Activated T-cell treated with anti-CD3 and anti-CD28 coated beads, Interleukin-2, amount 50 U/mL, for 24 hours (primary cell): ENCODE data around the gene ENOPH1.
"Not testable (repeated sequence)": the region's sequence is repeated elsewhere in the genome, so short reads cannot be mapped to it uniquely, and the experiment has no call there.

Source experiments
- DNase-seq: peaks from one replicate; pipeline ENCODE4 v3.0.0-alpha.2; 2020
- H3K27ac Mint-ChIP-seq: 2 replicates; pipeline ENCODE4 v1.8.0; 2020; ENCODE audit warnings: mild to moderate bottlenecking, mixed read lengths
- H3K27me3 Mint-ChIP-seq: 2 replicates; pipeline ENCODE4 v1.8.0; 2020; ENCODE audit warnings: mixed read lengths
- H3K36me3 Mint-ChIP-seq: 2 replicates; pipeline ENCODE4 v1.8.0; 2020; ENCODE audit warnings: low read depth, mixed read lengths
- H3K4me1 Mint-ChIP-seq: 2 replicates; pipeline ENCODE4 v1.8.0; 2020; ENCODE audit warnings: low read depth, mixed read lengths
- H3K4me3 Mint-ChIP-seq: 2 replicates; pipeline ENCODE4 v1.8.0; 2020; ENCODE audit warnings: mild to moderate bottlenecking, moderate library complexity, mixed read lengths
- H3K9me3 Mint-ChIP-seq: 2 replicates; pipeline ENCODE4 v1.8.0; 2020; ENCODE audit warnings: mixed read lengths

Gene ENOPH1

DNA sequence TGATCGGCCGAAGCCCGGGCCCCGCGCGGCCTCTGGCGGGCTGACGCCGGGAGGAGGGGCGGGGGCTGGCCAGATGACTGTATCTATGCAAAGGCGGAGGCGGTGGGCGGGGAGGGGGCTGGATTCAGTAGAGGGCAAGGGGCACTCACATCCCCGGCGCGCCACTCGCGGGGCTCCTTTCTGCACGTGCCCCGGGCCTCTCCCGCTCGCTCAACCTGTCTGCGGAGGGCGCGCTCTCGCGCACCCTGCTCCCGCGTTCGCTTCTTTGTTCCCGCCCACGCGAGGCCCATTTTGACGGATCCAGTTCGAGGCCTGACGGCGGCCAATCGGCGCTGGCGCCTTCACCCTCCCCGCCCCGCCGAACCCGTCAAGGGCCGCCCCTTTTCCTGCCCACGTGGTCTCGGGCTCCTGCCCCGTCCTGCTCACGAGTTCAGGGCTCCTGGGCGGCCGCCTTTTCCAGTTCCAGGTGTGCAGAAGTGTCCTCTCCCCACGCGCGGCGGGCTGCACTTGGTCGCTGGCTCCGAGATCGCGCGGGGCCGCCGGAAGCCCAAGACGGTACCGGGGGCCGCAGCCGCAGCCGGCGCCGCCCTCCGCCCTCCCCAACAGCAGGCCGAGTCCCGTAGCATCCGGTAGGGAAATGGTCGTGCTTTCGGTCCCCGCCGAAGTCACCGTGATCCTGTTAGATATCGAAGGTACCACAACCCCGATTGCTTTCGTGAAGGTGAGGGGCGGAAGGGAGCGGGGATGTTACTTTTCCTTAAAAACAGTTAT is at the start of gene ENOPH1, which contains the start of gene HNRNPDL:
ENOPH1 (plus strand) TSS at position 398 of the 771 bp plus-strand sequence; CDS start at position 638, 240 bp downstream.
HNRNPDL (minus strand) TSS at position 270 of the 771 bp plus-strand sequence. CDS start 772 bp downstream, outside the sequence.
- peaks cover 59% of the 10 kb centered on the region for H3K4me1 Mint-ChIP-seq
- H3K36me3 Mint-ChIP-seq = peaks cover 88% of the 10 kb centered on the region
- peak within 1 kb of the TSS; percentile 100 for H3K4me3 Mint-ChIP-seq

DNA sequence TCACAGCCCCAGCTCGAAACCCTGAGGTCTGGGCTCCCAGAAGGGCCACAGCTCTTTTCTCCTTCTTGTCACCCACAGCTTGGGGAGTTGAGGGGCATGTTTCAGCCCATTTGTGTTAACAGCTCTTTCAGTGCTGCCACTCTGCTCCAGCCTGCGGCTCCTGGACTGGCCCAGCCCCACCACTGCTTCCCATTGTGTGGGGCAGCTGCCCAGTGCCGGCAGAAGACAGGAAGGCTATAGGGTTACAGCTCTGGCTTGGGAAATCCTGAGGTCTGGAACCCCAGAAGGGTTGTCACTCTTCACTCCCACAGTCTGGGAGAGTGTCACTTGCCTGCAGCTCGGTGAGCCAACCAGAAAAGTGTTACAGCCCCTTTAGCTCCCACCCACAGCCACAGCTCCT is 49.6 kb upstream of the ENOPH1 start:
- Mint-ChIP-seq H3K27ac (no peak overlapping the region), H3K4me1 (peaks cover 24% of the 10 kb centered on the region), H3K36me3 (peaks cover 17% of the 10 kb centered on the region), H3K4me3 (no peak overlapping the region), H3K27me3 (no peaks in the 10 kb centered on the region), H3K9me3 (no peaks in the 10 kb centered on the region)
- no peak for DNase-seq

More for the DNA sequence above, at the start of gene ENOPH1, which contains the start of gene HNRNPDL:
- Mint-ChIP-seq H3K27ac (peak within 1 kb of the TSS; percentile 100), H3K9me3 (no peaks in the 10 kb centered on the region), H3K27me3 (no peaks in the 10 kb centered on the region)
- peak; percentile 99 for DNase-seq

DNA sequence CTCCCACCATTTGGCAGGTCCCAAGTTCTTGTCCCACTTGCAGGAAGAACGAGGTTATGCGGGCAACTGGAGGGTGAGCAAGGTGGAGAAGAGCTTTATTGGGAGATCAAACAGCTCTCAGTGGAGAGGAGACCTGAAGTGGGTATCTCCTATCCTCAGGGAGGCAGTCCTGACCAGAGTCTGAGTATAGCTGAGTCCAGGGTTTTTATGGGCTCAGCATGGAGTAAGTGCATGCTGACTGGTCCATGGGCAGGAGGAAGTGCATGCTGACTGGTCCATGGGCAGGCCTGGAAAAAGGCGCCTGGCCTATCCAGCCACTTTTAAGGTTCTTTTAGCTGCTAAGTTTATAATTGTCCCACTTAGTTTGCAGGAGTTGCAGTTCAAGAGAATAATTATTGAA is 49.2 kb upstream of the ENOPH1 start:
- Mint-ChIP-seq H3K9me3 (no peaks in the 10 kb centered on the region), H3K4me3 (no peak overlapping the region), H3K27ac (no peak overlapping the region), H3K4me1 (peaks cover 20% of the 10 kb centered on the region), H3K36me3 (peaks cover 13% of the 10 kb centered on the region), H3K27me3 (no peaks in the 10 kb centered on the region)
- DNase-seq = no peak

DNA sequence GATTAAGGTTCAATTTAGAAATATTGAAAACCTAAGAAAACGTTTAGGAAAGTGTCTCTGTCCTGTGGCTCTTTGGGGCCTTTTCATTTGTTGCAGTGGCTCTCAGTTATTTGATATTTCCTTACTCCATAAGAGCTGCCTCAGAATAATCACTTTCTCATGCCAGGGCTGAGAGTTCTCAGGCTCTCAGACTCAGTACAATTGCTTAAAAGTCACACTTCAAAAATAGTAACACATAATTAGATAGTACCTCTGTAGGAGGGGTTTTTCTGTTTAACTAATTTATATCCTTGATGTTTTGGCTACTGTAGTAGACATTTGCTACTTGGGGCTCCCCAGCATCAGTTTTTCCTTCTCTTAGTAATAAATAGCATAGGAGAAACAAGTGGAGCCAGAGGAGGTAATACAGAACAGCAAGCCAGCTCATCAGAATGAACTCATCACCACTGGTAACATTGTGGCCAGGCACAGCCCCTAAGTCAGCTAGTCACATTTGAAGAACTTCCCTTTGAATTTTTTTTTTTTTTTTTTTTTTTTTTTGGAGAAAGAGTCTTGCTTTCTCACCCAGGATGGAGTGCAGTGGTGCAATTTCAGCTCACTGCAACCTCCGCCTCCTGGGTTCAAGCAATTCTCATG is 48.6 kb upstream of the ENOPH1 start:
- no peak overlapping the region for H3K4me3 Mint-ChIP-seq
- no peaks in the 10 kb centered on the region for H3K9me3 Mint-ChIP-seq
- peaks cover 9% of the 10 kb centered on the region for H3K36me3 Mint-ChIP-seq
- DNase-seq = no peak
- H3K4me1 Mint-ChIP-seq = peaks cover 16% of the 10 kb centered on the region
- no peak overlapping the region for H3K27ac Mint-ChIP-seq
- no peaks in the 10 kb centered on the region for H3K27me3 Mint-ChIP-seq

DNA sequence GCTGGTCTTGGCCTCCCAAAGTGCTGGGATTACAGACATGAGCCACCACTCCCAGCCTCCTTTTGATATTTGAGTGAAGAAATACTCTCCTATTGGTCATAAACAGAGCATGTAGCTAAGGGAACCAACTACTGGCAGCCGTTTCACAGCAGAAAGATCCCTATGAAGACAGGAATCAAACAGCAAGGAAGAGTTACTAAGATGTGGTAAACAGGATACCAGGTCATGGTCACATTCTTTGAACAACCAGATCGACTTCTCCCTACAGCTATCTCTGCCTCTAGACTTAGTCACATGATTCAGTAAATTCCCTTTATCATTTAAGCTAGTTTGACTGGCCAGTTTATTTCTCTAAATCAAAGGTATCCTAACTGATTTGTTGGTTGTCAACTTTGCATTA is 47.6 kb upstream of the ENOPH1 start:
- no peaks in the 10 kb centered on the region for H3K9me3 Mint-ChIP-seq
- no peaks in the 10 kb centered on the region for H3K27me3 Mint-ChIP-seq
- peaks cover 12% of the 10 kb centered on the region for H3K4me1 Mint-ChIP-seq
- H3K4me3 Mint-ChIP-seq = no peak overlapping the region
- H3K27ac Mint-ChIP-seq = no peak overlapping the region
- peaks cover 4% of the 10 kb centered on the region for H3K36me3 Mint-ChIP-seq
- no peak for DNase-seq

DNA sequence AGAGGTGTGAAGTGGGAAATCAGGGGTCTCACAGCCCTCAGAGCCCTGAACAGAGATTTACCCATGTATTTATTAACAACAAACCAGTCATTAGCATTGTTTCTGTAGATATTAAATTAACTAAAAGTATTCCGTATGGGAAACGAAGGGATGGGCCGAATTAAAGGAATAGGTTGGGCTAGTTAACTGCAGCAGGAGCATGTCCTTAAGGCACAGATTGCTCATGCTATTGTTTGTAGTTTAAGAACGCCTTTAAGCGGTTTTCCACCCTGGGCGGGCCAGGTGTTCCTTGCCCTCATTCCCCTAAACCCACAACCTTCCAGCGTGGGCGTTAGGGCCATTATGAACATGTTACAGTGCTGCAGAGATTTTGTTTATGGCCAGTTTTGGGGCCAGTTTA is 44.1 kb upstream of the ENOPH1 start:
- not testable (repeated sequence) for H3K9me3 Mint-ChIP-seq, H3K27me3 Mint-ChIP-seq, H3K27ac Mint-ChIP-seq, H3K4me1 Mint-ChIP-seq, H3K36me3 Mint-ChIP-seq, H3K4me3 Mint-ChIP-seq, DNase-seq

DNA sequence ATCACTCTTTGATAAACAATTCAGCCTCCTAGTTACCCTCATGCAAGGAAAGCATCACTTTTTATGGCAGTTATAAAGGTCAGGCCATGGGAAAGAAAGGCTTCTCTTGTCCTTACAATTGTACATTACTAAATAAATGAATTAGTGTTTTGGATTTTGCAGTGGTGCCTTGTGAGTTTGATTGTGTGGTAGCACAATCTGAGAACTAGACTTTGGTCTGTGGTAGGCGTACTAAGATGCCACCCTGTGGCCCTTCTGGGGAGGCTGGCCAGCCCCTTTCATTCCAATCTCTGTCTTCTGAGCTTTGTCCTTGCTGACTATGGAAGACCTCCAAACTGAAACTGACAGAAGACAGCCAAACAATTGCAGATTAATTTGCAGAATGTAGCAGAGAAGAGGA is 42.0 kb upstream of the ENOPH1 start:
- Mint-ChIP-seq H3K36me3 (no peaks in the 10 kb centered on the region), H3K4me1 (no peaks in the 10 kb centered on the region), H3K9me3 (no peaks in the 10 kb centered on the region), H3K27me3 (no peaks in the 10 kb centered on the region), H3K4me3 (no peak overlapping the region), H3K27ac (no peak overlapping the region)
- DNase-seq = no peak

DNA sequence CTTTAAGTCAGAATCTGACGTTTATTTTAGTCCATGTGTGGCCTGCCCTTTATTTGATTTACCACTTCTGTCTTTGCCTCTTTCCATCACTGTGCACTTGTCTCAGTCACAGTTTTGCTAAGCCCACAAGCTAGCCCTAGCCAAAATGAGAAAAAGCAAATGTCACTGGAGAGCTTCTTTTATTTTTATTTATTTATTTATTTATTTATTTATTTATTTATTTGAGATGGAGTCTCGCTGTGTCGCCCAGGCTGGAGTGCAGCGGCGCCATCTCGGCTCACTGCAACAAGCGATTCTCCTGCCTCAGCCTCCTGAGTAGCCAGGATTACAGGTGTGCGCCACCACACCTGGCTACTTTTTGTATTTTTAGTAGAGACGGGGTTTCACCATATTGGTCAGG is 40.3 kb upstream of the ENOPH1 start:
- not testable (repeated sequence) for DNase-seq, H3K27ac Mint-ChIP-seq, H3K4me3 Mint-ChIP-seq, H3K9me3 Mint-ChIP-seq, H3K36me3 Mint-ChIP-seq, H3K4me1 Mint-ChIP-seq, H3K27me3 Mint-ChIP-seq

DNA sequence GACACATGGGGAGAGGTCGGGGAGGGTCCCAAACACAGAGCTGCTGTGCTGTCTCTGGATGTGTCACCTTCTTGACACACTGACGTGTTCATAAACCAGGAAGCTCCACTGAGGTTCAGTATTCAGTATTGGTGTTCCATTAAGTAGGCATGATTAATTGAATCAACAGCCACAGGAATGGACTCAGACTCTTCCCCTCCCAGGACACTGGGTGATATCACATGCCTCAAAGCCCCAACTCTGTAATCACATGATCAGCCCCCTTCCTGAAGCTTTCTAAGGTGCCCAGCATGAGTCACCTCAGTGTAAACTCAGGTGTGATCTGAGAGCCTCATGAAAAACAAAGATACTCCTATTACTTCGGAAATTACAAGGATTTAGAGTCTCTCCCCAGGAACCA is 35.5 kb upstream of the ENOPH1 start:
- H3K27ac Mint-ChIP-seq = no peak overlapping the region
- no peaks in the 10 kb centered on the region for H3K27me3 Mint-ChIP-seq
- no peaks in the 10 kb centered on the region for H3K9me3 Mint-ChIP-seq
- no peak for DNase-seq
- no peaks in the 10 kb centered on the region for H3K36me3 Mint-ChIP-seq
- H3K4me1 Mint-ChIP-seq = no peaks in the 10 kb centered on the region
- H3K4me3 Mint-ChIP-seq = no peak overlapping the region

DNA sequence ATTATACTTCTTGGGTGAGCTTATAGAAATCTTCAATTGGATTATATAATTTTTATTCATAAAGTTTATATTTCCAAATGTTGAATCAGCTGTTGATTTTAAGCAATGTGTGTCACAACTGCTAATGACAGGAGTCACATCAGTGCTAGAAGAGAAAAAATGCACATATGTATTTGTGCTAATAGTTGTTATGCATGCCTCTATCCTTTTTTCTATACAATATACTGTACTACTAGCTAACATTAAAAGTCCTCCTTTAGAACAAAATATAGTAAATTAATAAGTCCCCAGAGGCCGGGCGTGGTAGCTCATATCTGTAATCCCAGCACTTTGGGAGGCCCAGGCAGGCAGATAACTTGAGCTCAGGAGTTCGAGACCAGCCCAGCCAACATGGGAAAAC is 32.9 kb upstream of the ENOPH1 start:
- no peak overlapping the region for H3K27ac Mint-ChIP-seq
- DNase-seq = no peak
- no peaks in the 10 kb centered on the region for H3K36me3 Mint-ChIP-seq
- no peaks in the 10 kb centered on the region for H3K4me1 Mint-ChIP-seq
- no peaks in the 10 kb centered on the region for H3K27me3 Mint-ChIP-seq
- no peak overlapping the region for H3K4me3 Mint-ChIP-seq
- H3K9me3 Mint-ChIP-seq = no peaks in the 10 kb centered on the region

DNA sequence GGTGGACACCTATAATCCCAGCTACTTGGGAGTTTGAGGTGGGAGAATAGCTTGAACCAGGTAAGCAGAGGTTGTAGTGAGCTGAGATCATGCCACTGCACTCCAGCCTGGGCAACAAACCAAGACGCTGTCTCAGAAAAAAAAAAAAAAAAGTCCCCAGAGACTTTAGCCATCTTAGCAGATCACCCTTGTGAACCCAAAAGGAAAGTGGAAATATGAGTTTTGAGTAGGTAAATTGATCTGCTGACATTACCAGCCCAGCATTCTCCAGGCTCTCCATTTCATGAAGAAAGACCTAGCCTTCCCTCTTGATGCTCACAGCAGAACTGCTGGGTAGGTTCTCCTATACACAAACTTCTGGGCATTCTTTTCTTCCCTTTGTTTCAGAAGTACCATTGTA is 32.1 kb upstream of the ENOPH1 start:
- no peak for DNase-seq
- Mint-ChIP-seq H3K4me1 (no peaks in the 10 kb centered on the region), H3K36me3 (no peaks in the 10 kb centered on the region), H3K9me3 (no peaks in the 10 kb centered on the region), H3K27ac (no peak overlapping the region), H3K27me3 (no peaks in the 10 kb centered on the region), H3K4me3 (no peak overlapping the region)

DNA sequence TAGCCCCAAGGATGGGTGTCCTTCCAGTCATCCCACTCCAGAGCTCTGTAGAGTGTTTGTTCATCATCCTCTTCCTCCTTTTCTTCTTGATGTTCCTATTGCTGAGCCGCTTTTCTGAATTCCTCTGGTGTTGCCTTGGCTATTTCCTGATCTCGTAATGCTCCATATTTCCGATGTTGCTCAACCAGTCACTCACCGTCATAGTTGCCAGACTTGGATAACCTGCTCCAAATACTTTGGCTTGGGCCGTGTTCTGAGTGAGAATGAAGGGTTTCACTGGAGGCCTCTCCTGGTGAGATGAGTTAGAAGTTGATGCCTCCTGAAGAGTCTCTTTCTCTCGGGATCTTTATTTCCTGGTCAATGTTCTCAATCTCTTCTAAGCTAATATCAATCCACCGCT is 28.8 kb upstream of the ENOPH1 start:
- no peak overlapping the region for H3K27ac Mint-ChIP-seq
- no peaks in the 10 kb centered on the region for H3K4me1 Mint-ChIP-seq
- H3K27me3 Mint-ChIP-seq = no peaks in the 10 kb centered on the region
- H3K4me3 Mint-ChIP-seq = no peak overlapping the region
- H3K9me3 Mint-ChIP-seq = no peaks in the 10 kb centered on the region
- no peaks in the 10 kb centered on the region for H3K36me3 Mint-ChIP-seq
- DNase-seq = no peak

DNA sequence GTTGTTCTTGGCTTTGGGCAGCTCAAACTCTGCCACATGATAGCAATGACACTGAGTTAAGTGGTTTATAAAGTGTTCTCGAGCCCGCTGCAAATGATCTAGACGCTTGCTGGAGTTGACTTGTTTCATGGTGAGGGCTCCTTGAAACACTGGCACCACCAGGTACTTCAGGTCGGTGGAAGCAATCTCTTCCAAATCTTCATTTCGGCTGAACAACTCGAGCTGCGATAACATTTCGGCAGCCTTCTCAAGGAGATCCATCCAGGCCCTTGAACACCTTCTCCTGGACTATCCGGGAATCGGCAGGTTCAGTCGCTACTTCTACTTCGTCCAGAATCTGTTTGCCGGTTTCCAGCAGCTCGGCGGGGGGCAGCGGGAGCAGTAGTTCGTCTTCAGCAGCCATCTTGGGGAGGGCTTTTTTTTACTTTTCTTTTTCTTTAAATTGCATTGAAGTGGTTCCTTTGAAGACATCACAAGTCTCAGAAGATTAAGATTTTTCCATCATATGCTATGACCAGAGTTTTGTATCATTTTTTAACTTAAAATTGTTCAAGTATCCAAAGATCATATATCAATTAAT is 28.1 kb upstream of the ENOPH1 start:
- H3K27ac Mint-ChIP-seq = no peak overlapping the region
- H3K36me3 Mint-ChIP-seq = no peaks in the 10 kb centered on the region
- H3K4me3 Mint-ChIP-seq = no peak overlapping the region
- no peaks in the 10 kb centered on the region for H3K27me3 Mint-ChIP-seq
- no peaks in the 10 kb centered on the region for H3K9me3 Mint-ChIP-seq
- no peaks in the 10 kb centered on the region for H3K4me1 Mint-ChIP-seq
- DNase-seq = no peak

DNA sequence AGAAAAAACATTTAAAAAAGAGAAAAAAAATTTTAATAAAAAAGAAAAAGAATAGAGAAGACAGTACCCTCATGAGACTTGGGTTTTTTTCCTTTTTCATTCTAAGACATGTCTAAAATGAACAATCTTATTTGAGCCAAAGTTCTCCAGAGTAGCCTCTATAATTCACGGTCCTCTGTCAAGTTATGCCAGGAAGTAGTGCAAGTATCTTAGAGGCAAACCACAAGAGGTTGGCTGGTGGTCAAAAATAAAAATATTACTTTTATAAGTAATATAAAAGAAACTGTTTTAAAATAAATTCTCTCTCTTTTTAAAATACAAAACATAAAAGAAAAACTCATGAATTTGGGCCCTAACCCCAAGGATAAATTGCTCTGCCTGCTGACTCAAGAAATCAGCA is 26.7 kb upstream of the ENOPH1 start:
- H3K9me3 Mint-ChIP-seq = no peaks in the 10 kb centered on the region
- no peak for DNase-seq
- no peaks in the 10 kb centered on the region for H3K36me3 Mint-ChIP-seq
- no peaks in the 10 kb centered on the region for H3K4me1 Mint-ChIP-seq
- H3K4me3 Mint-ChIP-seq = no peak overlapping the region
- no peaks in the 10 kb centered on the region for H3K27me3 Mint-ChIP-seq
- H3K27ac Mint-ChIP-seq = no peak overlapping the region

DNA sequence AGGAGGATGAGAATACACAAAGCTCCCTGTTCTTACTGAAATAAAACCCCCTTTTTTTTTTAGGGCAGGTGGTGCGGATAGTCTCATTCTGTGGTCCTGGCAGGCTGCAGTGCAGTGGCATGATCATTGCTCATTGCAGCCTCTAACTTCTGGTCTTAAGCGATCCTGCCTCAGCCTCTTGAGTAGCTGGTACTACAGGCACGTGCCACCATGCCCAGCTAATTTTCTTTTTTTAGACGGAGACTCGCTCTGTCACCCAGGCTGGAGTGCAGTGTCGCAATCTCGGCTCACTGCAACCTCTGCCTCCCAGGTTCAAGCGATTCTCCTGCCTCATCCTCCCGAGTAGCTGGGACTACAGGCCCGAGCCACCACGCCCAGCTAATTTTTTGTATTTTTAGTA is 15.3 kb upstream of the ENOPH1 start:
- not testable (repeated sequence) for H3K4me1 Mint-ChIP-seq, H3K27ac Mint-ChIP-seq, H3K9me3 Mint-ChIP-seq, H3K36me3 Mint-ChIP-seq, DNase-seq, H3K4me3 Mint-ChIP-seq
- H3K27me3 Mint-ChIP-seq = peaks cover 28% of the 10 kb centered on the region
